GM18505 (cell line): ENCODE results near the gene TRIM62.
"Not testable (repeated sequence)": the region's sequence is repeated elsewhere in the genome, so short reads cannot be mapped to it uniquely, and the experiment has no call there.

ENCODE experiments used
- ATAC-seq: cut with Tn5 transposase; IDR thresholded peaks from one replicate; pipeline ENCODE4 v1.9.1; 2021; ENCODE audit not compliant: unreplicated experiment
- POLR2A ChIP-seq: IDR thresholded peaks from 4 replicates; pipeline ENCODE4 v1.6.1; 2011; ENCODE audit warnings: borderline replicate concordance; ENCODE audit not compliant: insufficient read depth, insufficient read length; ENCODE audit errors: extremely low read depth

The TRIM62 gene

DNA sequence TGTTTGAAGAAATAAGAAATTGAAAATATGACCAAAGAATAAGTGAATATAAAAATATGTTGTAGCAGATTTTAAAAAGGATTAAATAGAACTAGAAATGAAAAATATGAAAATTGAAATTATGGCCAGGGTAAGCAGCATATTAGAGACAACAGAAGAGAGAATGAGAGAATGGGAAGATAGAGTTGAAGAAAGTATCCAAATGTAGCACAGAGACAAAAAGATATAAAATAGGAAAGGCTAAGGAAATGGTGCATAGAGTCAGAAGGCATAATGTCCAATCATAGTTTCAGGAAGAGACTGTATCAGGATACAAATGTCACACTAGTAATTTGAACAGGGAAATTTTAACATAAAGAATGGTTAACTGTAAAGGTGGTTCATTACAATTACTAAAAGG is 71.4 kb downstream of the TRIM62 start:
- no peak for ATAC-seq
- TF ChIP-seq POLR2A, result no peak

DNA sequence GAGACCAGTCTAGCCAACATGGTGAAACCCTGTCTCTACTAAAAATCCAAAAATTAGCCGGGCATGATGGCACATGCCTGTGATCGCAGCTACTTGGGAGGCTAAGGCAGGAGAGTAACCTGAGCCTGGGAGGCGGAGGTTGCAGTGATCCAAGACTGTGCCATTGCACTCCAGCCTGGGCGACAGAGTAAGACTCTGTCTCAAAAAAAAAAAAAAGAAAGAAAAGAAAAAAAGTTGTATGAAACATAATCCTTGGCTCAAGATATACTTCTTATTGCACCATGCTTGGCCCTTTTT is 81.8 kb downstream of the TRIM62 start:
- ATAC-seq, result not testable (repeated sequence)

- TF ChIP-seq POLR2A, result no peak
- no peak for ATAC-seq
Observed at GRCh38 chr1:33099290-33100118, 82.3 kb downstream of the TRIM62 start.

DNA sequence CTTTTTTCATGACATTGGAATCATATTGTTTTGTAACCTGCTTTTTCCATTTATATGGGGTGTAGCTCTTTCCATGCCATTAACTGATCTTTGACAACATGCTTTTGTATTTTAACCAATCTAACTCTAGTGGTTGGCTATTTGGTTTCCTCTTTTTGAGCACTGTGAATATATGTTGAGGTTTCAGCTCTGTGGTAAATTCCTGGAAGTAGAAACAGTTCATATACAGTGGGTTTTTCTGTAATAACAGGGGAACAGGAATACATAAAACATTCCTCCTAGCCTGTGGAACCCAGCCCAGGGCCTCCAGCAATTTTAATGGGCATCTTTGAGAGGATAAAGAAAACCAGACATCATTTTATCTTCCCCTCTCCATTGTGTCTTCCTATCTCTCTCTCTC is 83.5 kb downstream of the TRIM62 start:
- no peak for TF ChIP-seq POLR2A
- ATAC-seq, result no peak

DNA sequence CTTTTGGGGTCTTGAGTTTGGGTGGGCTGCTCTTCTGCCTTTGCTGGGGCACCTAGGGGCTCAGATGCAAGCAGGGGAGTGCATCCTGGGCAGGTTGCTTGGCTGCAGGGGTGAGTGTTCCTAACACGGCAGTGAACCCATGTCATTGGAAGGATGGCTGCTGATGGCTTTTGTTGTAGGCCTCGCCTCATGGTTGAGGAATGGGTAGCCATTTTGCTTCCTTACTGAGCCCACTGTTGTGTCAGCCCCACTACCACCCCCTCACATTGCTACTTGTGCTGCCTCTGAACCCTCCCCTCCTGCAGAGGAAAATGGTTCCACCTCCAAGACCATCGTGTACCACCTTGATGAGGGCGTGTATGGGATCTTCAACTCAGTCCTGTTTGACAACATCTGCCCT is 84.1 kb downstream of the TRIM62 start:
- TF ChIP-seq POLR2A, result no peak
- no peak for ATAC-seq

DNA sequence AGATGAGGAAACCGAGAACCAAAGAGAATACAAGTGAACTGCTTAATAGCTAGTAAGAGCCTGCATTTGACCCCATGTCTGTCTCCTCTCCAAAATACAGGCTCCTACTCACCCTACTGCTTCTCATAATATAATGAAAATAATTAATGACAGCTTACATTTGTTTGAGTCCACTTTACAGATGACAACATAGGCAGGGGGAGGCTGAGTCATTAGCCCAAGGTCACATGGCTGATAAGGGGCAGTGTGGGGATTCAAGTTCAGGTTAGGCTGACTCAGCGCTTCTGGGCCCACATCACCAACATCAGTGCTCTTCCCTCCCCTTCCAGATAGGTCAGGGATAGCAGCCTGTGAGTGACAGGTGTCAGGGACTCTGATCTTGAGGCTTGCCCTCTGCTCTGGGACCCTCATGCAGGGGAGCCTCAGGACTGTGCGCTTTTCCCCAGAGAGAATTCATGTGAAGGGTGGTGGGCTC is 84.7 kb downstream of the TRIM62 start:
- ATAC-seq, result no peak
- TF ChIP-seq POLR2A, result no peak

- ATAC-seq, result no peak
- TF ChIP-seq POLR2A, result no peak
Observed at GRCh38 chr1:33096363-33097005, 85.4 kb downstream of the TRIM62 start.
